Smooth muscle cell (in vitro differentiated cells): ENCODE results near the gene PLCH1. TPM values are rescaled to one million over a fixed set of nuclear protein-coding genes. Genes with fewer than 3 reads are reported as not detected.

Experiments
- DNase-seq: peaks from one replicate; lab custom pipeline; 2025; ENCODE audit not compliant: unreplicated experiment; lab: John Stamatoyannopoulos, UW
- H2AFZ ChIP-seq: fragments of 200-600 bp; sonication (generic); 2 replicates; pipeline ENCODE4 v1.6.0; 2016; ENCODE audit warnings: antibody characterized with exemption, low read depth, mild to moderate bottlenecking
- H3F3A ChIP-seq: fragments of 200-600 bp; sonication (generic); 2 replicates; pipeline ENCODE4 v1.6.0; 2017; ENCODE audit warnings: antibody characterized with exemption, low read depth
- H3K27ac ChIP-seq: fragments of 200-600 bp; sonication (generic); 2 replicates; pipeline ENCODE4 v1.5.1; 2016; ENCODE audit warnings: low read depth, mild to moderate bottlenecking
- H3K27me3 ChIP-seq: fragments of 200-600 bp; sonication (generic); 2 replicates; pipeline ENCODE4 v1.6.1; 2016; ENCODE audit warnings: low read depth, mild to moderate bottlenecking
- H3K36me3 ChIP-seq: fragments of 200-600 bp; sonication (generic); 2 replicates; pipeline ENCODE4 v1.5.1; 2016; ENCODE audit warnings: low read depth
- H3K4me1 ChIP-seq: fragments of 200-600 bp; sonication (generic); 2 replicates; pipeline ENCODE4 v1.5.1; 2016; ENCODE audit warnings: low read depth
- H3K4me2 ChIP-seq: fragments of 200-600 bp; sonication (generic); 2 replicates; pipeline ENCODE4 v1.6.0; 2016; ENCODE audit warnings: mild to moderate bottlenecking
- H3K4me3 ChIP-seq: fragments of 200-600 bp; sonication (generic); 2 replicates; pipeline ENCODE4 v1.5.1; 2016; ENCODE audit warnings: mild to moderate bottlenecking
- H3K79me2 ChIP-seq: fragments of 200-600 bp; sonication (generic); 2 replicates; pipeline ENCODE4 v1.6.0; 2016; ENCODE audit warnings: low read depth, mild to moderate bottlenecking
- H3K9ac ChIP-seq: fragments of 200-600 bp; sonication (generic); 2 replicates; pipeline ENCODE4 v1.6.0; 2016; ENCODE audit warnings: low read depth
- H3K9me3 ChIP-seq: fragments of 200-600 bp; sonication (generic); replicated peaks from 2 replicates; pipeline ENCODE4 v1.5.1; 2016; ENCODE audit warnings: low read depth
- H4K20me1 ChIP-seq: fragments of 200-600 bp; sonication (generic); 2 replicates; pipeline ENCODE4 v1.6.0; 2016; ENCODE audit warnings: low read depth
- CTCF ChIP-seq: fragments of 200-600 bp; sonication (generic); IDR thresholded peaks from 2 replicates; pipeline ENCODE4 v1.5.1; 2017; ENCODE audit warnings: borderline replicate concordance, mild to moderate bottlenecking, antibody characterized with exemption; ENCODE audit not compliant: insufficient read depth, poor library complexity, severe bottlenecking
- WGBS: methylation state at CpG from one replicate; pipeline ENCODE4 v1.1.7; 2016; ENCODE audit warnings: low lambda C conversion rate; 5-methylcytosine and 5-hydroxymethylcytosine counted together
- polyA plus RNA-seq: library from polyadenylated mRNA; unstranded; fragments of >200 nt; fragmentation: Nextera tagmentation; extraction: Ambion mirVana; gene quantifications from 2 replicates; pipeline ENCODE4 v1.2.1, GENCODE V29; 2016
- total RNA-seq: library from RNA; depleted of rRNA; stranded (reverse); fragments of >200 nt; gene quantifications from 2 replicates; pipeline ENCODE4 v1.2.3, GENCODE V29; 2014

The PLCH1 gene
- total and polyA plus RNA-seq, 2 experiments from 2014 or later: 0.36 TPM; not detected in 1

DNA sequence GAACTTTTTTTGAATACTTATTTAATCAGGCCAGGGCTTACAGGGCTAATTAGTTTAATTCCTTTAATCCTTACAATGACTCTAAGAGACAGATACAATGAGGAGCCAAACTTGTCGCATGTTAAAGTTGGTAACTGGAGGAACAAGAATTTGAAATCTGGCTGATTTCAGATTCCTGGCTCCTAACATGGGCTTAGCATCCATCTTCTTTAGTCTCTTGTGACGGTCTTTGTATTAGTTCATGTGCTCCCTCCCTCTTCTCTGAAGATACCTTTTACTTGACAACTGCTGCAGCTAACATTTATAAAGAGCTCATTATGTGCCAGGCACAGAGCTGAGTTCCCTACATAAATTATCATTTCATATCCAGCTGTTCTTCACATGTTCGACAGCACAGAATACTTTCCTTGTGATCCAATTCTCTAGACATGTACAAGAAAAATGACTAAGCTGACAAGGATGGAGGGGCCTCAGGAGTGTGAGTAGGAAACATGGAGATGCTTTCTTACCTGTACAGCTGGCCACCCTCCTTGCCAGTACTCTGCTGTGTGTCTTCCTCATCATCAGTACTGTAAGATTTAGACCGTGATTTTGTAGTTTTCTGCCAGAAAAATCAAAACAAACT lies 244.6 kb downstream of the PLCH1 start:
- Histone ChIP-seq H3K4me2 (no peak overlapping the region), H4K20me1 (no peaks in the 10 kb centered on the region), H3K4me3 (no peak overlapping the region), H3K79me2 (no peaks in the 10 kb centered on the region), H3K27ac (no peak overlapping the region), H3K9ac (no peak overlapping the region), H3K9me3 (no peaks in the 10 kb centered on the region), H3K36me3 (no peaks in the 10 kb centered on the region), H3F3A (no peaks in the 10 kb centered on the region), H2AFZ (no peak overlapping the region), H3K4me1 (no peaks in the 10 kb centered on the region), H3K27me3 (no peaks in the 10 kb centered on the region)
- WGBS: 84% methylated on average over 4 of the region's 4 CpGs
- no peak for TF ChIP-seq CTCF
- DNase-seq: no peak

DNA sequence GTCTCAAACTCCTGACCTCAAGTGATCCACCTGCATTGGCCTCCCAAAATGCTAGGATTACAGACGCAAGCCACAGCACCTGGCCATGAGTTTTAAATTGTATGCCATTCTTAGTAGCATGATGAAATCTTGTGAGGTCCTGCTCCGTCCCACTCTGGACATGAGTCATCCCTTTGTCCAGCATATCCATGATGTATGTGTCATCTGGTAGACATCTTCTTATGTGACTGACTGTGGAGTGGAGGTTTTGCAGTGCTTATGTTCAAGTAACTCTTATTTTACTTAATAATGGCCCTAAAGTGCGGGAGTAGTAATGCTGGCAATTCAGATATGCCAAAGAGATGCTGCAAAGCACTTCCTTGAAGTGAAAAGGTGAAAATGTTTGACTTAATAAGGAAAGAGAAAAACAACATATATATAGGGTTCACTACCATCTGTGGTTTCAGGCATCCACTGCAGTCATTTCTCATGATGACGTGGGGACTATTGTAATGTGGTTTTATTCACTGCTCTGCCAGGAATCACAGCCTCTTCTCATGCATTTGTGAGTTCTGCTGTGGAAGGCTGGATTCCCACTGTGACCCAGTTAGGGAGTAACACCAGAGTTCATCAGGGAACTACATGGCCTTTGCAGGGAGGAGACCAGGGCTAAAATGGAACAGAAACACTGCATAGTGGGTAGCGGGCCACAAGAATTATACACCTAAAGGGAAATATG lies 246.8 kb downstream of the PLCH1 start:
- no peaks in the 10 kb centered on the region for H3K79me2 ChIP-seq
- H3K4me3 ChIP-seq: no peak overlapping the region
- 61% methylated on average over 5 of the region's 5 CpGs for WGBS
- no peaks in the 10 kb centered on the region for H3K4me1 ChIP-seq
- H3F3A ChIP-seq: no peaks in the 10 kb centered on the region
- no peaks in the 10 kb centered on the region for H3K27me3 ChIP-seq
- H2AFZ ChIP-seq: peak overlapping the region; percentile 41
- DNase-seq: no peak
- no peak overlapping the region for H3K4me2 ChIP-seq
- peak overlapping the region; percentile 66 for H3K27ac ChIP-seq
- H3K36me3 ChIP-seq: no peaks in the 10 kb centered on the region
- no peaks in the 10 kb centered on the region for H4K20me1 ChIP-seq
- H3K9ac ChIP-seq: no peak overlapping the region
- H3K9me3 ChIP-seq: no peaks in the 10 kb centered on the region
- TF ChIP-seq CTCF: no peak

GRCh38 chr3:155496206-155496605 lies 248.7 kb downstream of the PLCH1 start:
- no peak overlapping the region for H3K9ac ChIP-seq
- H3K27me3 ChIP-seq: no peaks in the 10 kb centered on the region
- no peak overlapping the region for H3K4me2 ChIP-seq
- H3K4me1 ChIP-seq: no peaks in the 10 kb centered on the region
- no peak overlapping the region for H2AFZ ChIP-seq
- no peak overlapping the region for H3K4me3 ChIP-seq
- no peak for TF ChIP-seq CTCF
- H3K36me3 ChIP-seq: no peaks in the 10 kb centered on the region
- no peak overlapping the region for H3K27ac ChIP-seq
- no peaks in the 10 kb centered on the region for H3F3A ChIP-seq
- DNase-seq: no peak
- H4K20me1 ChIP-seq: no peaks in the 10 kb centered on the region
- no peaks in the 10 kb centered on the region for H3K9me3 ChIP-seq
- no peaks in the 10 kb centered on the region for H3K79me2 ChIP-seq

- no peak for TF ChIP-seq CTCF
- Histone ChIP-seq H4K20me1 (no peaks in the 10 kb centered on the region), H3K79me2 (no peaks in the 10 kb centered on the region), H3F3A (no peaks in the 10 kb centered on the region), H3K27ac (no peak overlapping the region), H3K4me1 (no peaks in the 10 kb centered on the region), H2AFZ (no peak overlapping the region), H3K27me3 (no peaks in the 10 kb centered on the region), H3K9me3 (no peaks in the 10 kb centered on the region), H3K9ac (no peak overlapping the region), H3K4me2 (no peak overlapping the region), H3K36me3 (no peaks in the 10 kb centered on the region), H3K4me3 (no peak overlapping the region)
- 86% methylated on average over 4 of the region's 4 CpGs for WGBS
- DNase-seq: no peak
Measured at GRCh38 chr3:155495387-155495786, 249.5 kb downstream of the PLCH1 start.
